RCC 7860 (cell line): ENCODE measurements around the gene CHST9.
"Not testable (repeated sequence)": the region's sequence is repeated elsewhere in the genome, so short reads cannot be mapped to it uniquely, and the experiment has no call there.

ENCODE experiments used
- DNase-seq: peaks from one replicate; pipeline ENCODE4 v3.0.0-alpha.2; 2015; ENCODE audit warnings: low spot score
- FAIRE-seq: peaks from 2 replicates; lab custom pipeline; 2012; peaks lifted over from hg19 to GRCh38; lab: Jason Lieb, UNC

The CHST9 gene

GRCh38 chr18:27010784-27011183, 174.3 kb downstream of the CHST9 start:
- FAIRE-seq (no peak), DNase-seq (no peak)

GRCh38 chr18:27009293-27009692, 175.8 kb downstream of the CHST9 start:
- no peak for FAIRE-seq
- DNase-seq: no peak

GRCh38 chr18:27008575-27008974, 176.5 kb downstream of the CHST9 start:
- FAIRE-seq (no peak), DNase-seq (no peak)

- DNase-seq (no peak), FAIRE-seq (no peak)
Measured at GRCh38 chr18:27007880-27008279, 177.2 kb downstream of the CHST9 start.

GRCh38 chr18:27005589-27005988, 179.5 kb downstream of the CHST9 start:
- FAIRE-seq (no peak), DNase-seq (no peak)

- FAIRE-seq (no peak), DNase-seq (no peak)
Measured at GRCh38 chr18:27004056-27004829, 180.9 kb downstream of the CHST9 start.

- DNase-seq (no peak), FAIRE-seq (no peak)
Measured at GRCh38 chr18:26999797-27000196, 185.3 kb downstream of the CHST9 start.

GRCh38 chr18:26993568-26993967, 191.5 kb downstream of the CHST9 start:
- FAIRE-seq (no peak), DNase-seq (no peak)

- no peak for FAIRE-seq
- no peak for DNase-seq
Measured at GRCh38 chr18:26992926-26993325, 192.2 kb downstream of the CHST9 start.

GRCh38 chr18:26989842-26990241, 195.3 kb downstream of the CHST9 start:
- no peak for FAIRE-seq
- DNase-seq: no peak

- FAIRE-seq (no peak), DNase-seq (no peak)
Measured at GRCh38 chr18:26981360-26982082, 203.6 kb downstream of the CHST9 start.

- no peak for FAIRE-seq
Measured at GRCh38 chr18:26978812-26979341, 206.2 kb downstream of the CHST9 start.

GRCh38 chr18:26977781-26978180, 207.3 kb downstream of the CHST9 start:
- DNase-seq (no peak), FAIRE-seq (no peak)

More at GRCh38 chr18:26978812-26979341, 206.2 kb downstream of the CHST9 start:
- DNase-seq: no peak

GRCh38 chr18:26976206-26976605, 208.9 kb downstream of the CHST9 start:
- FAIRE-seq (no peak), DNase-seq (no peak)

GRCh38 chr18:26972549-26972948, 212.6 kb downstream of the CHST9 start:
- FAIRE-seq, DNase-seq: not testable (repeated sequence)

GRCh38 chr18:26971409-26971808, 213.7 kb downstream of the CHST9 start:
- FAIRE-seq: no peak
- no peak for DNase-seq

- FAIRE-seq (no peak), DNase-seq (no peak)
Measured at GRCh38 chr18:26970637-26971036, 214.5 kb downstream of the CHST9 start.

GRCh38 chr18:26965206-26965605, 219.9 kb downstream of the CHST9 start:
- no peak for FAIRE-seq
- DNase-seq: no peak

- FAIRE-seq: no peak
- DNase-seq: no peak
Measured at GRCh38 chr18:26963292-26963691, 221.8 kb downstream of the CHST9 start.

GRCh38 chr18:26961839-26962238, 223.3 kb downstream of the CHST9 start:
- no peak for FAIRE-seq
- no peak for DNase-seq

- DNase-seq (no peak), FAIRE-seq (no peak)
Measured at GRCh38 chr18:26960911-26961310, 224.2 kb downstream of the CHST9 start.

- DNase-seq (no peak), FAIRE-seq (no peak)
Measured at GRCh38 chr18:26956863-26957262, 228.2 kb downstream of the CHST9 start.
